K562 (cell line): Measurements from ENCODE around the gene SVIP. TPM values are rescaled to one million over a fixed set of nuclear protein-coding genes. Genes with fewer than 3 reads are reported as not detected.

Experiments
- ARHGAP35 ChIP-seq: fragments of 450-650 bp; IDR thresholded peaks from 2 replicates; pipeline ENCODE4 v1.6.1; 2018; ENCODE audit not compliant: partially characterized antibody
- CREBBP ChIP-seq: IDR thresholded peaks from one replicate; pipeline ENCODE4 v1.6.1; 2012; ENCODE audit warnings: low read depth, mild to moderate bottlenecking, control low read depth, inconsistent platforms, low read length
- DACH1 ChIP-seq: fragments of 450-650 bp; IDR thresholded peaks from 2 replicates; pipeline ENCODE4 v1.6.1; 2018; ENCODE audit not compliant: partially characterized antibody
- FOS ChIP-seq: IDR thresholded peaks from 3 replicates; pipeline ENCODE4 v1.6.1; 2011; ENCODE audit not compliant: insufficient read length; ENCODE audit errors: extremely low read depth
- HMG20A ChIP-seq: fragments of 450-650 bp; formaldehyde crosslinking; conservative IDR thresholded peaks from 2 replicates; pipeline ENCODE4 v1.4.0; 2020; ENCODE audit warnings: mild to moderate bottlenecking, mixed read lengths
- HNRNPUL1 ChIP-seq: fragments of 200-400 bp; formaldehyde crosslinking; IDR thresholded peaks from 2 replicates; pipeline ENCODE4 v1.6.1; 2017; ENCODE audit warnings: low read length
- NCOA4 ChIP-seq: fragments of 450-650 bp; IDR thresholded peaks from 2 replicates; pipeline ENCODE4 v1.6.1; 2018; ENCODE audit warnings: mild to moderate bottlenecking; ENCODE audit not compliant: partially characterized antibody
- SMAD1 ChIP-seq: fragments of 150-350 bp; IDR thresholded peaks from 2 replicates; pipeline ENCODE4 v1.6.1; 2014; ENCODE audit warnings: low read length, low read depth; ENCODE audit not compliant: partially characterized antibody
- ZBTB17 ChIP-seq: fragments of 450-650 bp; formaldehyde crosslinking; IDR thresholded peaks from 2 replicates; pipeline ENCODE4 v1.4.0; 2020; ENCODE audit warnings: mild to moderate bottlenecking
- ZBTB33 ChIP-seq: sonication (generic); formaldehyde crosslinking; IDR thresholded peaks from 2 replicates; pipeline ENCODE4 v1.8.1; 2023; ENCODE audit warnings: mild to moderate bottlenecking, missing genetic modification reagents
- ZFP1 ChIP-seq: fragments of 450-650 bp; formaldehyde crosslinking; IDR thresholded peaks from 2 replicates; pipeline ENCODE4 v1.4.0; 2020; ENCODE audit warnings: mild to moderate bottlenecking, mixed read lengths
- ZKSCAN3 ChIP-seq: fragments of 250-450 bp; sonication (Bioruptor Pico); IDR thresholded peaks from 2 replicates; pipeline ENCODE4 v1.4.0; 2020
- ZNF121 ChIP-seq: sonication (generic); formaldehyde crosslinking; conservative IDR thresholded peaks from 2 replicates; pipeline ENCODE4 v1.8.0; 2022; ENCODE audit warnings: missing genetic modification reagents
- ZNF324 ChIP-seq: fragments of 250-450 bp; sonication (Bioruptor Pico); IDR thresholded peaks from 2 replicates; pipeline ENCODE4 v1.4.0; 2020; ENCODE audit warnings: mild to moderate bottlenecking
- ZNF444 ChIP-seq: fragments of 250-450 bp; sonication (Bioruptor Pico); IDR thresholded peaks from 2 replicates; pipeline ENCODE4 v1.4.0; 2020; ENCODE audit warnings: mild to moderate bottlenecking, moderate library complexity
- ZNF511 ChIP-seq: sonication (generic); formaldehyde crosslinking; IDR thresholded peaks from 2 replicates; pipeline ENCODE4 v1.8.0; 2022; ENCODE audit warnings: mild to moderate bottlenecking, missing genetic modification reagents
- ZZZ3 ChIP-seq: fragments of 450-650 bp; IDR thresholded peaks from 2 replicates; pipeline ENCODE4 v1.6.1; 2016; ENCODE audit warnings: antibody characterized with exemption, mild to moderate bottlenecking, moderate library complexity
- polyA plus RNA-seq, 8 experiments: library from polyadenylated mRNA; depleted of rRNA in 4 of 8; stranded (reverse) in 5 of 8; unstranded in 3 of 8; fragments of >200 nt; fragmentation: Nextera tagmentation in 2 of 8; fragmentation: Illumina TruSeq in 1 of 8; extraction: Ambion mirVana in 2 of 8; extraction: Trizol in 1 of 8; gene quantifications; 2 replicates each; pipeline versions ENCODE4 v1.2.1 to v1.2.3, GENCODE V29; 2011 to 2014; ENCODE audit warnings: inconsistent platforms in 1 of 8, missing spikeins in 1 of 8
- total RNA-seq, 7 experiments: library from RNA; depleted of rRNA in 6 of 7; stranded (reverse); fragments of >200 nt in 6 of 7; fragmentation: Illumina TruSeq in 2 of 7; extraction: Trizol in 2 of 7; gene quantifications; 2 replicates each; pipeline versions ENCODE4 v1.2.1 to v1.2.3, GENCODE V29; 2011 to 2021; ENCODE audit warnings: low replicate concordance in 1 of 7
- TF ChIP-seq, protein P1 (sequence below): fragments of 200-800 bp; sonication (Bioruptor generic); IDR thresholded peaks from 2 replicates; pipeline ENCODE4 v1.6.1; 2016; ENCODE audit warnings: missing genetic modification characterization, missing compliant biosample characterization
- TF ChIP-seq, protein P2 (sequence below): fragments of 450-650 bp; IDR thresholded peaks from 2 replicates; pipeline ENCODE4 v1.6.1; 2016; ENCODE audit warnings: mild to moderate bottlenecking

SVIP gene
- total and polyA plus RNA-seq, 9 of the 15 experiments (the other 6 are each of a cell fraction or from before 2014, with no cell fraction given), result 17.9 to 62.5 (median 47.5) TPM

DNA sequence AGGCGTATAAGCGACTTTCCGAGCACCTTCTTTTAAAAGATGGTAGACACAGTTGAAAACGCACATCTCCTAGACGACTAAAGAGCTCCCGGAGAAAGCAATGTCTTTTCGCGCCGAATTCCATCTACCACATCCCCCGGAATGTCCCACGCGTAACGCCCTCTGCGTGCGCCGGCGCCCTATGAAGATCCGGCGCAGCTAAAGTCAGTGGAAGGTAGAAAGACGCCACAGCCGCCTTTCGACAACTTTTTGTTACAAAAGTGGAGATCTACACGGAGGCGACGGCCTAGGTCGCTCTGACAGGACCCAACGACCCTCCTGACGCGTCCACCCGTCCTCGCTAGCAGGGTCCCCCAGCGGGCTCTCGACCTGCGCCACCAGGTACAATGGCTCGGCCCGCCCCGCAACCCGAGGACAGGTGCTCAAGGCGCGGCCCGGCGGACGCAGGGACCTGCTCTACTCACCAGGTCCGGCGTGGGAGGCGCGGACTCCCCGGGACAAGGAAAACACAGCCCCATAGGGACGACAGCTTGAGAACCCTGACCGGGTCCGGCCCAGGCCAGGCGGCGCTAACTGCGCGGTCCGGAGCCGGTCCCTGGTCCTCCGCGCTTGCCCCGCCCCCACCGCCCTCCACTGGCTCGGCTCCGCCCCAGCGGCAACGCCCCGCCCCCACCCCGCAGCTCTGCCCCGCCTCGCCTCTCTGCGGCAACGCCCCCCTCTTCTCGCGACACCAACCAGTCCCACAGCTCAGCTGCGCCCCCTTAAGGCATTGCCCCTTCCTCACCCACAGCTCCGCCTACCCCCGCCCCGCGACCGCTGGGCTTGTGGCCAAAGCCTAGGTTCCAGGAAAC, at the start of gene SVIP (continued):
- TF ChIP-seq, protein P1, sequence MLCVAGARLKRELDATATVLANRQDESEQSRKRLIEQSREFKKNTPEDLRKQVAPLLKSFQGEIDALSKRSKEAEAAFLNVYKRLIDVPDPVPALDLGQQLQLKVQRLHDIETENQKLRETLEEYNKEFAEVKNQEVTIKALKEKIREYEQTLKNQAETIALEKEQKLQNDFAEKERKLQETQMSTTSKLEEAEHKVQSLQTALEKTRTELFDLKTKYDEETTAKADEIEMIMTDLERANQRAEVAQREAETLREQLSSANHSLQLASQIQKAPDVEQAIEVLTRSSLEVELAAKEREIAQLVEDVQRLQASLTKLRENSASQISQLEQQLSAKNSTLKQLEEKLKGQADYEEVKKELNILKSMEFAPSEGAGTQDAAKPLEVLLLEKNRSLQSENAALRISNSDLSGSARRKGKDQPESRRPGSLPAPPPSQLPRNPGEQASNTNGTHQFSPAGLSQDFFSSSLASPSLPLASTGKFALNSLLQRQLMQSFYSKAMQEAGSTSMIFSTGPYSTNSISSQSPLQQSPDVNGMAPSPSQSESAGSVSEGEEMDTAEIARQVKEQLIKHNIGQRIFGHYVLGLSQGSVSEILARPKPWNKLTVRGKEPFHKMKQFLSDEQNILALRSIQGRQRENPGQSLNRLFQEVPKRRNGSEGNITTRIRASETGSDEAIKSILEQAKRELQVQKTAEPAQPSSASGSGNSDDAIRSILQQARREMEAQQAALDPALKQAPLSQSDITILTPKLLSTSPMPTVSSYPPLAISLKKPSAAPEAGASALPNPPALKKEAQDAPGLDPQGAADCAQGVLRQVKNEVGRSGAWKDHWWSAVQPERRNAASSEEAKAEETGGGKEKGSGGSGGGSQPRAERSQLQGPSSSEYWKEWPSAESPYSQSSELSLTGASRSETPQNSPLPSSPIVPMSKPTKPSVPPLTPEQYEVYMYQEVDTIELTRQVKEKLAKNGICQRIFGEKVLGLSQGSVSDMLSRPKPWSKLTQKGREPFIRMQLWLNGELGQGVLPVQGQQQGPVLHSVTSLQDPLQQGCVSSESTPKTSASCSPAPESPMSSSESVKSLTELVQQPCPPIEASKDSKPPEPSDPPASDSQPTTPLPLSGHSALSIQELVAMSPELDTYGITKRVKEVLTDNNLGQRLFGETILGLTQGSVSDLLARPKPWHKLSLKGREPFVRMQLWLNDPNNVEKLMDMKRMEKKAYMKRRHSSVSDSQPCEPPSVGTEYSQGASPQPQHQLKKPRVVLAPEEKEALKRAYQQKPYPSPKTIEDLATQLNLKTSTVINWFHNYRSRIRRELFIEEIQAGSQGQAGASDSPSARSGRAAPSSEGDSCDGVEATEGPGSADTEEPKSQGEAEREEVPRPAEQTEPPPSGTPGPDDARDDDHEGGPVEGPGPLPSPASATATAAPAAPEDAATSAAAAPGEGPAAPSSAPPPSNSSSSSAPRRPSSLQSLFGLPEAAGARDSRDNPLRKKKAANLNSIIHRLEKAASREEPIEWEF (CRISPR knock-in tag), result no peak
- TF ChIP-seq ZNF444 (CRISPR knock-in tag) (no peak), ZBTB33 (CRISPR knock-in tag) (no peak), HMG20A (no peak), ZFP1 (CRISPR knock-in tag) (no peak), SMAD1 (no peak), ZBTB17 (CRISPR knock-in tag) (peak; percentile 53; the same call in 1 of the 2 replicates), NCOA4 (no peak), FOS (no peak), CREBBP (no peak), ARHGAP35 (peak; percentile 26), ZNF121 (CRISPR knock-in tag) (no peak), ZZZ3 (no peak), ZNF324 (no peak), DACH1 (no peak), ZNF511 (CRISPR knock-in tag) (no peak; the same call in 1 of the 2 replicates), HNRNPUL1 (no peak), ZKSCAN3 (CRISPR knock-in tag) (no peak)
- TF ChIP-seq, protein P2, sequence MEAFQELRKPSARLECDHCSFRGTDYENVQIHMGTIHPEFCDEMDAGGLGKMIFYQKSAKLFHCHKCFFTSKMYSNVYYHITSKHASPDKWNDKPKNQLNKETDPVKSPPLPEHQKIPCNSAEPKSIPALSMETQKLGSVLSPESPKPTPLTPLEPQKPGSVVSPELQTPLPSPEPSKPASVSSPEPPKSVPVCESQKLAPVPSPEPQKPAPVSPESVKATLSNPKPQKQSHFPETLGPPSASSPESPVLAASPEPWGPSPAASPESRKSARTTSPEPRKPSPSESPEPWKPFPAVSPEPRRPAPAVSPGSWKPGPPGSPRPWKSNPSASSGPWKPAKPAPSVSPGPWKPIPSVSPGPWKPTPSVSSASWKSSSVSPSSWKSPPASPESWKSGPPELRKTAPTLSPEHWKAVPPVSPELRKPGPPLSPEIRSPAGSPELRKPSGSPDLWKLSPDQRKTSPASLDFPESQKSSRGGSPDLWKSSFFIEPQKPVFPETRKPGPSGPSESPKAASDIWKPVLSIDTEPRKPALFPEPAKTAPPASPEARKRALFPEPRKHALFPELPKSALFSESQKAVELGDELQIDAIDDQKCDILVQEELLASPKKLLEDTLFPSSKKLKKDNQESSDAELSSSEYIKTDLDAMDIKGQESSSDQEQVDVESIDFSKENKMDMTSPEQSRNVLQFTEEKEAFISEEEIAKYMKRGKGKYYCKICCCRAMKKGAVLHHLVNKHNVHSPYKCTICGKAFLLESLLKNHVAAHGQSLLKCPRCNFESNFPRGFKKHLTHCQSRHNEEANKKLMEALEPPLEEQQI, result no peak
